ENCODE results near the gene ICAM5. TPM values are rescaled to one million over a fixed set of nuclear protein-coding genes. Genes with fewer than 3 reads are reported as not detected.

The ICAM5 gene
- total RNA-seq, 1 donor from 2014 or later, result 6.1 TPM

- no peak for FAIRE-seq
- no peak for DNase-seq (ENCODE audit: low spot score in 2 of 2)
Measured at GRCh38 chr19:10290876-10291553, 1.3 kb downstream of the ICAM5 start.

DNA sequence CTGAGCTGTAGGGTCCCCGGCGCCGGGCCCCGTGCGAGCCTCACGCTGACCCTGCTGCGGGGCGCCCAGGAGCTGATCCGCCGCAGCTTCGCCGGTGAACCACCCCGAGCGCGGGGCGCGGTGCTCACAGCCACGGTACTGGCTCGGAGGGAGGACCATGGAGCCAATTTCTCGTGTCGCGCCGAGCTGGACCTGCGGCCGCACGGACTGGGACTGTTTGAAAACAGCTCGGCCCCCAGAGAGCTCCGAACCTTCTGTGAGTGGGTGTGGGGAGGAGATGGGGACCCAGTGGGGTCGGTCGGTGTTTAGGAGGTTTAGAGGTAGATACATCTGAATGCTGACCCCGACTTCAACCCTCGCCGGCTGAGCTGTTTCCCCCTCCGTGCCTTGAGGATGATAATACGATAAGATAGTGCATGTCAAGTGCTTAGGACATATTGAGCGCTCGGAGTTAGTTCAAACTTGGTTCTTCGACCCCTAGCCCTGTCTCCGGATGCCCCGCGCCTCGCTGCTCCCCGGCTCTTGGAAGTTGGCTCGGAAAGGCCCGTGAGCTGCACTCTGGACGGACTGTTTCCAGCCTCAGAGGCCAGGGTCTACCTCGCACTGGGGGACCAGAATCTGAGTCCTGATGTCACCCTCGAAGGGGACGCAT is 1.9 kb downstream of the ICAM5 start:
- DNase-seq (ENCODE audit: low spot score in 2 of 2), result no peak
- no peak for FAIRE-seq

- no peak for FAIRE-seq
- DNase-seq (ENCODE audit: low spot score in 2 of 2), result peak in 1 of 2 donors; percentile 71
Measured at GRCh38 chr19:10292206-10292788, 2.5 kb downstream of the ICAM5 start.

DNA sequence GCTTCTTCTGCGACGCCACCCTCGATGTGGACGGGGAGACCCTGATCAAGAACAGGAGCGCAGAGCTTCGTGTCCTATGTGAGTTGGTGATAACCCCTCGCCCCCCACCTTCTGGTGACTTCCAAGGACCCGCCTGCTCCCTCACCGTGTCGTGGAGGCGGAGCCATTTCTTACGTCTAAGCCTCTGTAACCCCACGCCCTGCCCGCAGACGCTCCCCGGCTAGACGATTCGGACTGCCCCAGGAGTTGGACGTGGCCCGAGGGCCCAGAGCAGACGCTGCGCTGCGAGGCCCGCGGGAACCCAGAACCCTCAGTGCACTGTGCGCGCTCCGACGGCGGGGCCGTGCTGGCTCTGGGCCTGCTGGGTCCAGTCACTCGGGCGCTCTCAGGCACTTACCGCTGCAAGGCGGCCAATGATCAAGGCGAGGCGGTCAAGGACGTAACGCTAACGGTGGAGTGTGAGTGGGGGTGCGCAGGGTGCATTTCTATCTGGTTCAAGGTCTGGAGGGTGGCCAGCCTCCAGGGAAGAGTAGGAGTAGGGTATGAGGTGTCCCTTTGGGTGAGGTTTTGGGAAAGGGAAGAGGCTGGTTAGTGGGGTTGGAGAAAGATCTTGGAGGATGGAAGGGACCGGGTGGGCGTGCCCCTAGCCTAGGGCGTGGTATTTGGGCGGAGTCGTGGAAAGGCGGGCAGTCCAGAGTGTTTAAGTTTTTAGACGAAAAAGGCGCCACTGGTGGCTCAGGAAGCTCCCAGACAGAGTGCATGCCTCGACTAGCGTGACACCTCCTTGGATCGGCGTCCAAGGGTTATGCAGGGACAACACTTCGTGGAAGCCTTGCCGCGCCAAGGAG is 3.3 kb downstream of the ICAM5 start:
- FAIRE-seq, result no peak

DNA sequence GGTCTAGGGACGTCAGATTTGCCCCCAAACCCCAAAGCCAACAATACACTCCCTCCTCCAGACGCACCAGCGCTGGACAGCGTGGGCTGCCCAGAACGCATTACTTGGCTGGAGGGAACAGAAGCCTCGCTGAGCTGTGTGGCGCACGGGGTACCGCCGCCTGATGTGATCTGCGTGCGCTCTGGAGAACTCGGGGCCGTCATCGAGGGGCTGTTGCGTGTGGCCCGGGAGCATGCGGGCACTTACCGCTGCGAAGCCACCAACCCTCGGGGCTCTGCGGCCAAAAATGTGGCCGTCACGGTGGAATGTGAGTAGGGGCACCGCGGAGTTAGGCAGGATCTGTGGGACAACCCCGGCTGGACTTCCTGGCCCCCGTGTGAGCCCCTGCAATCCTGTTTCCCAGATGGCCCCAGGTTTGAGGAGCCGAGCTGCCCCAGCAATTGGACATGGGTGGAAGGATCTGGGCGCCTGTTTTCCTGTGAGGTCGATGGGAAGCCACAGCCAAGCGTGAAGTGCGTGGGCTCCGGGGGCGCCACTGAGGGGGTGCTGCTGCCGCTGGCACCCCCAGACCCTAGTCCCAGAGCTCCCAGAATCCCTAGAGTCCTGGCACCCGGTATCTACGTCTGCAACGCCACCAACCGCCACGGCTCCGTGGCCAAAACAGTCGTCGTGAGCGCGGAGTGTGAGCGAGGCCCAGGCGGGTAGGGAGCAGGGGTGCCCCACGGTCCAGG is 4.0 kb downstream of the ICAM5 start:
- no peak for FAIRE-seq

More for the DNA sequence above, 3.3 kb downstream of the ICAM5 start:
- no peak for DNase-seq (ENCODE audit: low spot score in 2 of 2)

GRCh38 chr19:10294368-10294697 is 4.6 kb downstream of the ICAM5 start:
- DNase-seq (ENCODE audit: low spot score in 2 of 2), result no peak
- no peak for FAIRE-seq

More for the DNA sequence above, 4.0 kb downstream of the ICAM5 start:
- DNase-seq (ENCODE audit: low spot score in 2 of 2), result no peak

DNA sequence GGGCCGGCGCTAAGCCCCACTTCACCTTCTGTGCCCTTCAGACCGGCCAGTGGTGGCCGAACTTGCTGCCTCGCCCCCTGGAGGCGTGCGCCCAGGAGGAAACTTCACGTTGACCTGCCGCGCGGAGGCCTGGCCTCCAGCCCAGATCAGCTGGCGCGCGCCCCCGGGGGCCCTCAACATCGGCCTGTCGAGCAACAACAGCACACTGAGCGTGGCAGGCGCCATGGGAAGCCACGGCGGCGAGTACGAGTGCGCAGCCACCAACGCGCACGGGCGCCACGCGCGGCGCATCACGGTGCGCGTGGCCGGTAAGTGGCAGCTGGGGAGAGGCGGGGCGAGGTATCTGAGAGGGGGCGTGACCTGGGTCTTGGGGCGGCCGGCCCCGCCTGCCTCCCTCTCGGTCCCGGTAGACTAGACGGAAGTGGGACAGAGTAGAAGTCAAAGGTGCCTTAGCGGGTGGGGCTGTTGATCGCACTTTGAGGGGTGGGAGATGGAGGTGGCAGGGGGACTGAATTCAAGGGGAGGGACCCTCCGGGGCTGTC is 5.6 kb downstream of the ICAM5 start:
- FAIRE-seq, result no peak

GRCh38 chr19:10295847-10296591 is 6.3 kb downstream of the ICAM5 start:
- DNase-seq (ENCODE audit: low spot score in 2 of 2) (no peak), FAIRE-seq (no peak)

More for the DNA sequence above, 5.6 kb downstream of the ICAM5 start:
- no peak for DNase-seq (ENCODE audit: low spot score in 2 of 2)

DNA sequence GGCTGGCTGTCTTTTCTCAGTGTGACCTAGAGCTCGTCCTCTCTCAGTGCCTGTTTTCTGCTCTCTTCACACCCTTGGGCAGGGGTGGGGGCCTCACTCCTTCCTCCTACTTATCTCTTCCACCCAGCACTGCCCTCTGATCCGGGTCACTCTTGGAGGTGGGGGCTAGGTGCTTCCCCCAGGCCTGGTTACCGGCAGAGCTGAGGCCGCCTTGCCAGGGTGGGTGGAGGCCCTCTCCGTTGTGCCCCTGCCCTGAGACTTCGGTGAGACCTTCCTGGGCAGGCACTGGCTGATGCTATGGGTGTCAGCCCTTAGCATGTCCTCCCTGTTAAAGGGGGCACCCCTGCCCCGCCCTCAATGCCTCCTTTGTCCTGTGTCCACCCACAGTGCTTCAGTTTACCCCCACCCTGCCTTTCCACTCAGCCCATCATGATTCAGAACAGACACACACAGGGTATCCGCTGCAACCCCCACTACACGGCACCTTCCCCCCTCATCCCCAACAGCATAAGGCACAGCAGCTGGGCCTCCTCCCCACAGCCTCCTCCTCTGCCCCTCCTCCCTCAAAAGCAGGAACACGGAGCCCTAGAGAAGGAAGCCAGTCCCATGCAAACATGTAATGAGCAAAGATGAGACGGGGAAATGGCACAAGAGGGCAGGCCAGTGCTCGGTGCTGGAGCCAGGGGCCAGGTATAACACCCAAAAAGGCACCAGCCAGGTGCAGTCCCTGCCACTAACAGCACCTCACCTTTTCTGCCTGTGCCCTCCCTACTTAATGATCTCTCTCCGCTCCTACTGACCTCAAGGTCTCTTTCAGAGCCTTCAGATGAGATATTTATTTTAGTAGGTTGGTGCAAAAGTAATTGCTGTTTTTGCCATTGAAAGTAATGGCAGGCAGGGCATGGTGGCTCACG is 10.1 kb downstream of the ICAM5 start:
- DNase-seq (ENCODE audit: low spot score in 2 of 2), result no peak
- no peak for FAIRE-seq

DNA sequence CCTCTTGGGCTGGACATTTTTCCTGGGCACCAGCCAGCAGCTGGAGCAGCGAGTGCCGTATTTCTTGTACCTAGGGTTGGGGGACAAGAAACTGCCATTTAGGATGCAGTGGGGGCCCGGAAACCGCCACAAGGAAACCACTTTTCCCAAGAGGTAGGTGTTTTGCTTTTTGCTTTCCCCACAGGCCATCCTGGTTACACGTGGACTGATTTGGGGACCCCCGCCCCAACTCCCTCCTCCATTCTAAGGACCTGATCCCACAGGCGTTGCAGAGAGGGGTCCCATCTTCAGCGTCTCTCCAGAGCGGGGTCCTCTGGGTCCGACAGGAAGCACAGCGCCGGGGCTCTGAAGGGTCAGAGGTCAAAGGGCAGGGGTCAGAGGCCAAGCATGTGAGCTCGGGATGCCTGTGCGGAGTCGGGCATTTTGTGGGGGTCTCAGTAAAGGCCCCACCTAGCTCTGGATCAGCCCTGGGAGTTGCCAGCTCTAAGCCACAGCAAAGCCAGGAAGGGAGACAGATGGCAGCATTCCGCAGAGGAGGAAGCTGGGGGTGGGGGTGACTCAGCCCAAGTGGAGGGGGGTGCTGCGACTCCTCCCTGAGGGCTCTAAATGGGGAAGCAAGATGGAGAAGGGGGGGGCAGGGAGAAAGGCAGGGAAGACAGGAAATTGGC is 15.5 kb downstream of the ICAM5 start:
- FAIRE-seq (no peak), DNase-seq (ENCODE audit: low spot score in 2 of 2) (no peak)

- DNase-seq (ENCODE audit: low spot score in 2 of 2), result no peak
Measured at GRCh38 chr19:10306327-10306726, 16.6 kb downstream of the ICAM5 start.

GRCh38 chr19:10309423-10309822 is 19.7 kb downstream of the ICAM5 start, which contains the start of gene ZGLP1:
ZGLP1 (minus strand) TSS chr19:10309815.
- no peak for FAIRE-seq
- no peak for DNase-seq (ENCODE audit: low spot score in 2 of 2)

More at GRCh38 chr19:10306327-10306726, 16.6 kb downstream of the ICAM5 start:
- no peak for FAIRE-seq

DNA sequence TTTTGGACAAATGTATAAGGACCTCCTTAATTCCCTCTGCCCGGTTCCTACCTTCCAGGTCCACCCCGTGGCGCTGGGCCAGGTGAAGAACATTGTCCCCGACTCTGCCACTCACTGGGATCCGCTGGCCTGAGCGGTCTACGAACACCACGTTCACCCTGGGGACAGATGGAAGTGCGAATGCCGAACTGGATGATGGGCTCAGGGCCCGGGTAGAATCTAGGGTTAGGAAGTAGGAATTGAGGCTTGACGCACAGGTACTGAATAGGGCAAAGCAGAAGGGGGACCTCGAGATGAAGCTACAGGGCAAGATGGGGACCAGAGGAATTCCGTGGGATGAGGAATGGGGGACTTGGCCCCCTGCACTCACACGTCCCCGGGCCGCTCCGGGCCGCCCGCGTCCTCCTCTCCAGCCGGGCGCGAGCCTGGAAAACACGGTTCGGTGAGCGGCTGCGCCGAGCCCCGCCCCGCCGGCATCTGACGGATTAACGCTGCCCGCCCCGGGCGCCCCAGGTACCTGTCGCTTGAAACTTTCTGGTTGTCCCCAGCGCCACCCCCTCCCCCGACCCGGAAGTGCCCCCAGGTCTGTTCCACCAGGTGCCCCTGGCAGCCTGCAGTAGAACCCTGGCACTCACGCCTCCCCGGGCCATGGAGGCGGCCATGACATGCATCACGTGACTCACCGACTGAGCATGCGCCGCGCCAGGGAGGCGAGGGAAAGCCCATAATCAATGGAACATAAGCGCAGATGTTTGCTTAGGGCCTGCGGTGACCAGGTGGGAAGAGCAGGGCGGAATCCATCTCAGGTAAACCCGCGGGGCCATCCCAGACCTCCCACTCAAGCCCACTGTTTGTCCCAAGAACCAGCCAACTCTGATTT is 25.8 kb downstream of the ICAM5 start, which contains the start of gene FDX2:
Gene FDX2, minus strand, starts transcription at position 681 of the 880 bp plus-strand sequence. Its CDS starts 19 bp downstream, at position 662.
- no peak for FAIRE-seq
- DNase-seq (ENCODE audit: low spot score in 2 of 2), result peak; percentile 93 to 95

- FAIRE-seq (no peak), DNase-seq (ENCODE audit: low spot score in 2 of 2) (no peak)
Measured at GRCh38 chr19:10316229-10317044, 26.7 kb downstream of the ICAM5 start.

DNA sequence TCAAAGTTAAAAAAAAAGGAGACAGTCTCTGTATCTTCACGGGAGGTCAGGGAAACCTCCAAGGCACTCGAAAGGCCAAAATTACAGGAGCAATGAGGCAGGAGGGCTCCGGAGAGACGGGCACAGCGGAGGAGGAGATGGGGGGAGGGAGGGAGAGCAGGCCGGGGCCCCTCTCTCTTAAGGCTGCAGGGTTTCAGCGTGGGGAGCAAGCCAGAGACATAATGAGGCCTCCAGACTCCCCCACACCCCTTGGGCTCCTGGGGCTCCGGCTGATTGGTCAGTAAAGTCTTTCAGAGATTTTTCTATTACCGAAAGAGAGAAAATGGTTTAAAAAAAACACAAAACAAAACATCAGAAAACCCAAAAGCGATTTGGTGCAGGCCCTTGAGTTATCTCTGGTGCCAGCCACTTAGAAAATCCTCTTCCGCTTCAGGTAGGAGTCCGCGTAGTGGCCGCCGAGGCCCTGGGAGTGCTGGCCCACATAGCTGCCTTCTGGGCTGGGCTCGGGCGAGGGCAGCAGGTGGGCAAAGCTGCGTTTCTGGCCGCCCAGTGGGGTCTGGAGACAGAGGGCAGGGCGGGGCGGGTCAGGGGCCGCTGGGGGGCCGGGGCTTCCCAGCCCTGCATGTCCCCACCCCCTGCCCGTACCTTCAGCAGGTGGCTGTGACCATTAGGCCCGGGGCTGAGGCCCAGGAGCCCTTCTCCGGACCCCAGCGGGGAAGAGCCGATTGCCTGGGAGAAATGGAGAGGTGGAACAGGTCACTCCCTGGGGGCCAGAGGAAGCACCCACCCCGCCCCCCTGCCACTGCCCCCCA is 27.5 kb downstream of the ICAM5 start:
- FAIRE-seq (no peak), DNase-seq (ENCODE audit: low spot score in 2 of 2) (no peak)
